K562 (cell line): ENCODE measurements around the gene PRELID2. TPM values are rescaled to one million over a fixed set of nuclear protein-coding genes. Genes with fewer than 3 reads are reported as not detected.
A peak's percentile ranks its signal among the peaks of the same experiment; 100 is the strongest.

Source experiments
- CEBPB ChIP-seq: fragments of 450-650 bp; IDR thresholded peaks from 2 replicates; pipeline ENCODE4 v1.6.1; 2016; ENCODE audit warnings: missing genetic modification characterization, missing compliant biosample characterization
- DIDO1 ChIP-seq: fragments of 450-650 bp; IDR thresholded peaks from 2 replicates; pipeline ENCODE4 v1.6.1; 2016; ENCODE audit warnings: low read depth, missing biosample characterization, missing genetic modification characterization
- HMG20B ChIP-seq: fragments of 250-450 bp; sonication (Bioruptor Pico); IDR thresholded peaks from 2 replicates; pipeline ENCODE4 v1.5.0; 2021; ENCODE audit warnings: mild to moderate bottlenecking
- MCM5 ChIP-seq: fragments of 450-650 bp; IDR thresholded peaks from 2 replicates; pipeline ENCODE4 v1.6.1; 2016; ENCODE audit warnings: low read depth
- NR2C2 ChIP-seq, 2 experiments: fragments of 200-800 bp in 1 of 2; sonication (Bioruptor generic) in 1 of 2; sonication (generic) in 1 of 2; formaldehyde crosslinking in 1 of 2; IDR thresholded peaks; 2 replicates each; pipeline versions ENCODE4 v1.6.1 to v1.8.0; 2016 to 2022; ENCODE audit warnings: mild to moderate bottlenecking in 1 of 2, missing compliant biosample characterization in 1 of 2, missing genetic modification characterization in 1 of 2, missing genetic modification reagents in 1 of 2
- POLR2A ChIP-seq: fragments of 450-650 bp; conservative IDR thresholded peaks from 2 replicates; pipeline ENCODE4 v1.6.1; 2016
- ZSCAN29 ChIP-seq: fragments of 450-650 bp; IDR thresholded peaks from 2 replicates; pipeline ENCODE4 v1.6.1; 2017
- polyA plus RNA-seq, 8 experiments: library from polyadenylated mRNA; depleted of rRNA in 4 of 8; stranded (reverse) in 5 of 8; unstranded in 3 of 8; fragments of >200 nt; fragmentation: Nextera tagmentation in 2 of 8; fragmentation: Illumina TruSeq in 1 of 8; extraction: Ambion mirVana in 2 of 8; extraction: Trizol in 1 of 8; gene quantifications; 2 replicates each; pipeline versions ENCODE4 v1.2.1 to v1.2.3, GENCODE V29; 2011 to 2014; ENCODE audit warnings: inconsistent platforms in 1 of 8, missing spikeins in 1 of 8
- total RNA-seq, 7 experiments: library from RNA; depleted of rRNA in 6 of 7; stranded (reverse); fragments of >200 nt in 6 of 7; fragmentation: Illumina TruSeq in 2 of 7; extraction: Trizol in 2 of 7; gene quantifications; 2 replicates each; pipeline versions ENCODE4 v1.2.1 to v1.2.3, GENCODE V29; 2011 to 2021; ENCODE audit warnings: low replicate concordance in 1 of 7
- TF ChIP-seq, protein P1 (sequence below): IDR thresholded peaks from 3 replicates; pipeline ENCODE4 v1.6.1; 2011; ENCODE audit warnings: borderline replicate concordance, mild to moderate bottlenecking, moderate library complexity; ENCODE audit not compliant: insufficient read length; ENCODE audit errors: extremely low read depth
- TF ChIP-seq, protein P2 (sequence below): fragments of 450-650 bp; IDR thresholded peaks from 2 replicates; pipeline ENCODE4 v1.6.1; 2016
- TF ChIP-seq, protein P3 (sequence below): fragments of 200-800 bp; sonication (Bioruptor generic); IDR thresholded peaks from 2 replicates; pipeline ENCODE4 v1.6.1; 2016; ENCODE audit warnings: missing genetic modification characterization, missing compliant biosample characterization
- TF ChIP-seq, protein P4 (sequence below): fragments of 450-650 bp; IDR thresholded peaks from 2 replicates; pipeline ENCODE4 v1.6.1; 2016; ENCODE audit warnings: borderline replicate concordance

PRELID2 gene
- total and polyA plus RNA-seq, 9 of the 15 experiments (the other 6 are each of a cell fraction or from before 2014, with no cell fraction given), result 6.4 to 68.2 (median 28.8) TPM

- TF ChIP-seq, protein P1, sequence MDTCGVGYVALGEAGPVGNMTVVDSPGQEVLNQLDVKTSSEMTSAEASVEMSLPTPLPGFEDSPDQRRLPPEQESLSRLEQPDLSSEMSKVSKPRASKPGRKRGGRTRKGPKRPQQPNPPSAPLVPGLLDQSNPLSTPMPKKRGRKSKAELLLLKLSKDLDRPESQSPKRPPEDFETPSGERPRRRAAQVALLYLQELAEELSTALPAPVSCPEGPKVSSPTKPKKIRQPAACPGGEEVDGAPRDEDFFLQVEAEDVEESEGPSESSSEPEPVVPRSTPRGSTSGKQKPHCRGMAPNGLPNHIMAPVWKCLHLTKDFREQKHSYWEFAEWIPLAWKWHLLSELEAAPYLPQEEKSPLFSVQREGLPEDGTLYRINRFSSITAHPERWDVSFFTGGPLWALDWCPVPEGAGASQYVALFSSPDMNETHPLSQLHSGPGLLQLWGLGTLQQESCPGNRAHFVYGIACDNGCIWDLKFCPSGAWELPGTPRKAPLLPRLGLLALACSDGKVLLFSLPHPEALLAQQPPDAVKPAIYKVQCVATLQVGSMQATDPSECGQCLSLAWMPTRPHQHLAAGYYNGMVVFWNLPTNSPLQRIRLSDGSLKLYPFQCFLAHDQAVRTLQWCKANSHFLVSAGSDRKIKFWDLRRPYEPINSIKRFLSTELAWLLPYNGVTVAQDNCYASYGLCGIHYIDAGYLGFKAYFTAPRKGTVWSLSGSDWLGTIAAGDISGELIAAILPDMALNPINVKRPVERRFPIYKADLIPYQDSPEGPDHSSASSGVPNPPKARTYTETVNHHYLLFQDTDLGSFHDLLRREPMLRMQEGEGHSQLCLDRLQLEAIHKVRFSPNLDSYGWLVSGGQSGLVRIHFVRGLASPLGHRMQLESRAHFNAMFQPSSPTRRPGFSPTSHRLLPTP, result no peak
- TF ChIP-seq CEBPB (tag) (peak; percentile 45; the same call in 1 of the 2 replicates), DIDO1 (no peak), POLR2A (no peak), ZSCAN29 (no peak), NR2C2 (CRISPR knock-in tag; IDR thresholded peaks at IDR 0.05) (no peak), NR2C2 (tag; IDR thresholded peaks at IDR 0.05) (peak; percentile 41; the same call in 1 of the 2 replicates), HMG20B (CRISPR knock-in tag) (no peak), MCM5 (no peak)
- TF ChIP-seq, protein P2, sequence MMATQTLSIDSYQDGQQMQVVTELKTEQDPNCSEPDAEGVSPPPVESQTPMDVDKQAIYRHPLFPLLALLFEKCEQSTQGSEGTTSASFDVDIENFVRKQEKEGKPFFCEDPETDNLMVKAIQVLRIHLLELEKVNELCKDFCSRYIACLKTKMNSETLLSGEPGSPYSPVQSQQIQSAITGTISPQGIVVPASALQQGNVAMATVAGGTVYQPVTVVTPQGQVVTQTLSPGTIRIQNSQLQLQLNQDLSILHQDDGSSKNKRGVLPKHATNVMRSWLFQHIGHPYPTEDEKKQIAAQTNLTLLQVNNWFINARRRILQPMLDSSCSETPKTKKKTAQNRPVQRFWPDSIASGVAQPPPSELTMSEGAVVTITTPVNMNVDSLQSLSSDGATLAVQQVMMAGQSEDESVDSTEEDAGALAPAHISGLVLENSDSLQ, result no peak
- TF ChIP-seq, protein P3, sequence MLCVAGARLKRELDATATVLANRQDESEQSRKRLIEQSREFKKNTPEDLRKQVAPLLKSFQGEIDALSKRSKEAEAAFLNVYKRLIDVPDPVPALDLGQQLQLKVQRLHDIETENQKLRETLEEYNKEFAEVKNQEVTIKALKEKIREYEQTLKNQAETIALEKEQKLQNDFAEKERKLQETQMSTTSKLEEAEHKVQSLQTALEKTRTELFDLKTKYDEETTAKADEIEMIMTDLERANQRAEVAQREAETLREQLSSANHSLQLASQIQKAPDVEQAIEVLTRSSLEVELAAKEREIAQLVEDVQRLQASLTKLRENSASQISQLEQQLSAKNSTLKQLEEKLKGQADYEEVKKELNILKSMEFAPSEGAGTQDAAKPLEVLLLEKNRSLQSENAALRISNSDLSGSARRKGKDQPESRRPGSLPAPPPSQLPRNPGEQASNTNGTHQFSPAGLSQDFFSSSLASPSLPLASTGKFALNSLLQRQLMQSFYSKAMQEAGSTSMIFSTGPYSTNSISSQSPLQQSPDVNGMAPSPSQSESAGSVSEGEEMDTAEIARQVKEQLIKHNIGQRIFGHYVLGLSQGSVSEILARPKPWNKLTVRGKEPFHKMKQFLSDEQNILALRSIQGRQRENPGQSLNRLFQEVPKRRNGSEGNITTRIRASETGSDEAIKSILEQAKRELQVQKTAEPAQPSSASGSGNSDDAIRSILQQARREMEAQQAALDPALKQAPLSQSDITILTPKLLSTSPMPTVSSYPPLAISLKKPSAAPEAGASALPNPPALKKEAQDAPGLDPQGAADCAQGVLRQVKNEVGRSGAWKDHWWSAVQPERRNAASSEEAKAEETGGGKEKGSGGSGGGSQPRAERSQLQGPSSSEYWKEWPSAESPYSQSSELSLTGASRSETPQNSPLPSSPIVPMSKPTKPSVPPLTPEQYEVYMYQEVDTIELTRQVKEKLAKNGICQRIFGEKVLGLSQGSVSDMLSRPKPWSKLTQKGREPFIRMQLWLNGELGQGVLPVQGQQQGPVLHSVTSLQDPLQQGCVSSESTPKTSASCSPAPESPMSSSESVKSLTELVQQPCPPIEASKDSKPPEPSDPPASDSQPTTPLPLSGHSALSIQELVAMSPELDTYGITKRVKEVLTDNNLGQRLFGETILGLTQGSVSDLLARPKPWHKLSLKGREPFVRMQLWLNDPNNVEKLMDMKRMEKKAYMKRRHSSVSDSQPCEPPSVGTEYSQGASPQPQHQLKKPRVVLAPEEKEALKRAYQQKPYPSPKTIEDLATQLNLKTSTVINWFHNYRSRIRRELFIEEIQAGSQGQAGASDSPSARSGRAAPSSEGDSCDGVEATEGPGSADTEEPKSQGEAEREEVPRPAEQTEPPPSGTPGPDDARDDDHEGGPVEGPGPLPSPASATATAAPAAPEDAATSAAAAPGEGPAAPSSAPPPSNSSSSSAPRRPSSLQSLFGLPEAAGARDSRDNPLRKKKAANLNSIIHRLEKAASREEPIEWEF (CRISPR knock-in tag), result no peak
- TF ChIP-seq, protein P4, sequence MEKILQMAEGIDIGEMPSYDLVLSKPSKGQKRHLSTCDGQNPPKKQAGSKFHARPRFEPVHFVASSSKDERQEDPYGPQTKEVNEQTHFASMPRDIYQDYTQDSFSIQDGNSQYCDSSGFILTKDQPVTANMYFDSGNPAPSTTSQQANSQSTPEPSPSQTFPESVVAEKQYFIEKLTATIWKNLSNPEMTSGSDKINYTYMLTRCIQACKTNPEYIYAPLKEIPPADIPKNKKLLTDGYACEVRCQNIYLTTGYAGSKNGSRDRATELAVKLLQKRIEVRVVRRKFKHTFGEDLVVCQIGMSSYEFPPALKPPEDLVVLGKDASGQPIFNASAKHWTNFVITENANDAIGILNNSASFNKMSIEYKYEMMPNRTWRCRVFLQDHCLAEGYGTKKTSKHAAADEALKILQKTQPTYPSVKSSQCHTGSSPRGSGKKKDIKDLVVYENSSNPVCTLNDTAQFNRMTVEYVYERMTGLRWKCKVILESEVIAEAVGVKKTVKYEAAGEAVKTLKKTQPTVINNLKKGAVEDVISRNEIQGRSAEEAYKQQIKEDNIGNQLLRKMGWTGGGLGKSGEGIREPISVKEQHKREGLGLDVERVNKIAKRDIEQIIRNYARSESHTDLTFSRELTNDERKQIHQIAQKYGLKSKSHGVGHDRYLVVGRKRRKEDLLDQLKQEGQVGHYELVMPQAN, result no peak
These were observed 5.5 kb upstream of the PRELID2 start (continued) for GRCh38 chr5:145840458-145841132.
